K562 (cell line): ENCODE measurements around the gene SURF4. TPM values are rescaled to one million over a fixed set of nuclear protein-coding genes. Genes with fewer than 3 reads are reported as not detected.

ENCODE experiments used
- ATAC-seq: fragments of 200-7000 bp; cut with Tn5 transposase; 3 replicates; pipeline ENCODE4 v1.9.1; 2020; ENCODE audit warnings: moderate library complexity
- BruUV-seq: library from RNA; stranded (reverse); fragments of 400-500 nt; replicated peaks from 2 replicates; lab custom pipeline; 2021; lab: Mats Ljungman, UMichigan
- CTCF ChIA-PET: fragments of 300-600 bp; formaldehyde crosslinking; extraction: SDS; loops from one replicate; lab custom pipeline; 2021; ENCODE audit warnings: low intra/inter-chr PET ratio; lab: Yijun Ruan, JAX
- POLR2A ChIA-PET: fragments of 300-600, 350-650 bp; sonication (Branson Sonifier 250); formaldehyde crosslinking; extraction: SDS; loops from one replicate; lab custom pipeline; 2021; ENCODE audit warnings: antibody characterized with exemption, inconsistent platforms; lab: Yijun Ruan, JAX
- DNase-seq, 4 experiments: peaks; one replicate each; pipeline versions ENCODE4 v3.0.0 to v3.0.0-alpha.2; 2011 to 2018; ENCODE audit warnings: low spot score in 3 of 4, mixed read lengths in 3 of 4; ENCODE audit errors: extremely low read depth in 1 of 4
- FAIRE-seq: peaks from 2 replicates; lab custom pipeline; 2011; peaks lifted over from hg19 to GRCh38; lab: Jason Lieb, UNC
- H2AFZ ChIP-seq: 2 replicates; pipeline ENCODE4 v1.6.0; 2011; ENCODE audit warnings: low read depth, low read length, control low read depth, inconsistent platforms
- H3K27ac ChIP-seq: fragments of 200-600 bp; 3 replicates; pipeline ENCODE4 v1.8.0; 2011; ENCODE audit warnings: low read depth, mild to moderate bottlenecking, control low read depth, inconsistent platforms, low read length, moderate library complexity, mixed read lengths; ENCODE audit errors: extremely low read depth
- H3K27me3 ChIP-seq, 2 experiments: fragments of 300-600 bp in 1 of 2; 2 replicates in 1 of 2; 3 replicates in 1 of 2; pipeline versions ENCODE4 v1.6.0 to v1.8.0; 2011; ENCODE audit warnings: inconsistent platforms in 2 of 2, low read length in 2 of 2, mild to moderate bottlenecking in 1 of 2, mixed read lengths in 1 of 2, moderate library complexity in 1 of 2; ENCODE audit not compliant: control insufficient read depth in 2 of 2, insufficient read depth in 2 of 2
- H3K36me3 ChIP-seq: fragments of 300-600 bp; 3 replicates; pipeline ENCODE4 v1.8.0; 2011; ENCODE audit warnings: mild to moderate bottlenecking, low read length, inconsistent platforms; ENCODE audit not compliant: control insufficient read depth, insufficient read depth
- H3K4me1 ChIP-seq, 2 experiments: fragments of 200-600 bp in 1 of 2; replicated peaks in 1 of 2; 2 replicates in 1 of 2; 3 replicates in 1 of 2; pipeline versions ENCODE4 v1.5.1 to v1.8.0; 2011; ENCODE audit warnings: inconsistent platforms in 2 of 2, low read length in 2 of 2, mild to moderate bottlenecking in 1 of 2, mixed read lengths in 1 of 2, moderate library complexity in 1 of 2; ENCODE audit not compliant: control insufficient read depth in 2 of 2, insufficient read depth in 2 of 2
- H3K4me2 ChIP-seq: 2 replicates; pipeline ENCODE4 v1.6.1; 2011; ENCODE audit warnings: low read length, control low read depth, inconsistent platforms, mixed read lengths; ENCODE audit not compliant: insufficient read depth
- H3K4me3 ChIP-seq: fragments of 200-600 bp; sonication (generic), shearing (Covaris generic); 2 replicates; pipeline ENCODE4 v1.5.1; 2016; ENCODE audit warnings: control low read depth, inconsistent platforms
- H3K79me2 ChIP-seq: fragments of 200-600 bp; 3 replicates; pipeline ENCODE4 v1.8.0; 2011; ENCODE audit warnings: low read length, inconsistent platforms; ENCODE audit not compliant: control insufficient read depth, insufficient read depth
- H3K9ac ChIP-seq, 2 experiments: 2 replicates each; pipeline versions ENCODE4 v1.6.0 to v1.6.1; 2011; ENCODE audit warnings: low read depth in 2 of 2, low read length in 2 of 2, control low read depth in 1 of 2, inconsistent platforms in 1 of 2, mild to moderate bottlenecking in 1 of 2, mixed read lengths in 1 of 2; ENCODE audit not compliant: insufficient read depth in 1 of 2
- H3K9me1 ChIP-seq: one replicate; pipeline ENCODE4 v1.6.0; 2011; ENCODE audit warnings: inconsistent platforms, mild to moderate bottlenecking, low read length, moderate library complexity; ENCODE audit not compliant: control insufficient read depth, insufficient read depth
- H3K9me3 ChIP-seq: replicated peaks from 2 replicates; pipeline ENCODE4 v1.5.1; 2011; ENCODE audit warnings: low read depth, low read length, inconsistent platforms; ENCODE audit not compliant: control insufficient read depth, insufficient read depth
- H4K20me1 ChIP-seq: replicated peaks from 2 replicates; pipeline ENCODE4 v1.6.1; 2011; ENCODE audit warnings: low read length, inconsistent platforms, mixed read lengths; ENCODE audit not compliant: control insufficient read depth, insufficient read depth
- PHF21A ChIP-seq: fragments of 450-650 bp; IDR thresholded peaks from 2 replicates; pipeline ENCODE4 v1.6.1; 2017; ENCODE audit warnings: low read depth, borderline replicate concordance
- WGBS: fragments of 100-300 bp; shearing (Covaris generic); methylation state at CpG from one replicate; pipeline ENCODE4 v1.1.6; 2016; ENCODE audit warnings: low coverage, mixed read lengths; ENCODE audit not compliant: insufficient coverage; ENCODE audit errors: missing lambda C conversion rate; 5-methylcytosine and 5-hydroxymethylcytosine counted together
- in situ Hi-C: fragments of 300-500 bp; cut with MboI; formaldehyde crosslinking; loops from 4 replicates; pipeline ENCODE4 v1.15.0; 2018; ENCODE audit warnings: inconsistent platforms, mixed read lengths
- intact Hi-C: fragments of 100-400 bp; cut with micrococcal nuclease; formaldehyde crosslinking; loops from 2 replicates; pipeline ENCODE4 v1.14.2; 2022
- polyA plus RNA-seq, 8 experiments: library from polyadenylated mRNA; depleted of rRNA in 4 of 8; stranded (reverse) in 5 of 8; unstranded in 3 of 8; fragments of >200 nt; fragmentation: Nextera tagmentation in 2 of 8; fragmentation: Illumina TruSeq in 1 of 8; extraction: Ambion mirVana in 2 of 8; extraction: Trizol in 1 of 8; gene quantifications; 2 replicates each; pipeline versions ENCODE4 v1.2.1 to v1.2.3, GENCODE V29; 2011 to 2014; ENCODE audit warnings: inconsistent platforms in 1 of 8, missing spikeins in 1 of 8
- total RNA-seq, 7 experiments: library from RNA; depleted of rRNA in 6 of 7; stranded (reverse); fragments of >200 nt in 6 of 7; fragmentation: Illumina TruSeq in 2 of 7; extraction: Trizol in 2 of 7; gene quantifications; 2 replicates each; pipeline versions ENCODE4 v1.2.1 to v1.2.3, GENCODE V29; 2011 to 2021; ENCODE audit warnings: low replicate concordance in 1 of 7
- TF ChIP-seq, protein P1 (sequence below), 3 experiments: IDR thresholded peaks in 2 of 3; conservative IDR thresholded peaks in 1 of 3; 2 replicates each; pipeline ENCODE4 v1.5.1; 2011 to 2012; ENCODE audit warnings: low read length in 3 of 3, mild to moderate bottlenecking in 3 of 3, control low read depth in 2 of 3, improper control_type of control experiment in 1 of 3, inconsistent platforms in 1 of 3, low read depth in 1 of 3, mixed read lengths in 1 of 3, moderate library complexity in 1 of 3; ENCODE audit not compliant: insufficient read depth in 2 of 3

SURF4 gene
- total and polyA plus RNA-seq, 9 of the 15 experiments (the other 6 are each of a cell fraction or from before 2014, with no cell fraction given), result 8.4 to 176 (median 130) TPM

DNA sequence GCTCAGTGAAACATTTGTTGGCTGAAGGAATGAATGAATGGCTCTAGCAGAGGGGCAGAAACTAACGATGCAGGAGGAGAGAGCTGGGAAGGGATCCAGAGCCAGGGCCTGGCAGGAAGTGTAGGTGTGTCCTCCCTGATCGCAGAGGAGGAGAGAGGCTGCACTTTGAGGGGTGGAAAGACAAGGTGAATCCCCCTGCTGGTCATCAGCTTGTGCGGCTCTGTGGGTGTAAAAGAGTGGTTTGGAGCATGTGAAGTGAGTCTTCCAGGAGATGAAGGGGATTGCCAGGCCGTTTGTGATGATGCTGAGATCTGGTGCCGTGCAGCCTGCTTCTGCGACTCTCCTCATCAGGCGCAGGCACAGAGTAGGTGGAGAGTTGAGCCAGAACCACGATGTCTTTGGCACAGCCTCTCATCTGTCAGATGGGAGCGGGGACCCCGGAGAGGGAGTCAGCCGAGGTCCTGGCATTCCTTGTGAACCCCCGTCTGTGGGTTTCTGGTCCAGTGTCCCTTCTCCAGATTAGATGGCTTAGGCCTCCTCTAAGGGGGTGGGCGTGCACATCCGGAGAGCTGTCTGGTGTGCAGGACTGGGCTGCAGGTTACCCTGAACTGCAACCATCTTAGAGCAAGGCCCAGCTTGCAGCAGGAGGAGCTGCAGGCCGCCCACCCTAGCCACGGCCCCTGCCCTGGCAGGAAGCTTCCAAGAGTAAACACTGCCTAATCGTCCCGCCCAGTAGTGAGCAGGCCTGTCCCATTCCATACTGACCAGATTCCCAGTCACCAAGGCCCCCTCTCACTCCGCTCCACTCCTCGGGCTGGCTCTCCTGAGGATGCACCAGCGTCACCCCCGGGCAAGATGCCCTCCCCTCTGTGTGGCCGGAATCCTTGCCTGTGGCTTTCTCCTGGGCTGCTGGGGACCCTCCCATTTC is 46.0 kb upstream of the SURF4 start, which contains the start of gene ADAMTS13:
Gene ADAMTS13 (plus strand): TSS at position 753 of the 928 bp plus-strand sequence. CDS start 77 bp downstream, at position 830.
- FAIRE-seq (peak; percentile 80), DNase-seq (peak in 1 of 4 experiments; percentile 53), ATAC-seq (peak; percentile 19; the same call in 2 of the 3 replicates)
- no TSS peak for BruUV-seq
- intact Hi-C loops, result no loop called here
- peak within 1 kb of the TSS; percentile 63 for H2AFZ ChIP-seq
- POLR2A ChIA-PET, result interaction anchor here (0.6 to 1.0 kb wide), 2 partner anchors 10 to 318 kb away, joined by 3 read pairs; no protein-coding TSS in a partner anchor
- no peaks in the 10 kb centered on the region for H4K20me1 ChIP-seq
- H3K27ac ChIP-seq, result no peak within 1 kb of the TSS
- H3K79me2 ChIP-seq, result peaks cover 10% of the 10 kb centered on the region
- peaks cover 16 to 33% of the 10 kb centered on the region in 2 experiments; a peak in 4 of 5 replicates for H3K4me1 ChIP-seq
- H3K36me3 ChIP-seq, result no peaks in the 10 kb centered on the region
- no peak for TF ChIP-seq PHF21A
- TF ChIP-seq, protein P1, sequence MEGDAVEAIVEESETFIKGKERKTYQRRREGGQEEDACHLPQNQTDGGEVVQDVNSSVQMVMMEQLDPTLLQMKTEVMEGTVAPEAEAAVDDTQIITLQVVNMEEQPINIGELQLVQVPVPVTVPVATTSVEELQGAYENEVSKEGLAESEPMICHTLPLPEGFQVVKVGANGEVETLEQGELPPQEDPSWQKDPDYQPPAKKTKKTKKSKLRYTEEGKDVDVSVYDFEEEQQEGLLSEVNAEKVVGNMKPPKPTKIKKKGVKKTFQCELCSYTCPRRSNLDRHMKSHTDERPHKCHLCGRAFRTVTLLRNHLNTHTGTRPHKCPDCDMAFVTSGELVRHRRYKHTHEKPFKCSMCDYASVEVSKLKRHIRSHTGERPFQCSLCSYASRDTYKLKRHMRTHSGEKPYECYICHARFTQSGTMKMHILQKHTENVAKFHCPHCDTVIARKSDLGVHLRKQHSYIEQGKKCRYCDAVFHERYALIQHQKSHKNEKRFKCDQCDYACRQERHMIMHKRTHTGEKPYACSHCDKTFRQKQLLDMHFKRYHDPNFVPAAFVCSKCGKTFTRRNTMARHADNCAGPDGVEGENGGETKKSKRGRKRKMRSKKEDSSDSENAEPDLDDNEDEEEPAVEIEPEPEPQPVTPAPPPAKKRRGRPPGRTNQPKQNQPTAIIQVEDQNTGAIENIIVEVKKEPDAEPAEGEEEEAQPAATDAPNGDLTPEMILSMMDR (IDR thresholded peaks at IDR 0.05 in 2 of 3, conservative IDR thresholded peaks at IDR 0.05 in 1 of 3; ENCODE audit: insufficient read depth in 2 of 3, low read depth in 1 of 3, low read length in 3 of 3), result peak; percentile 21 to 43 (median 27); a peak in 2 of 6 replicates
- peak within 1 kb of the TSS; percentile 14 to 18; a peak in 2 of 4 replicates for H3K9ac ChIP-seq
- peaks cover 17 to 26% of the 10 kb centered on the region in 2 experiments for H3K27me3 ChIP-seq
- 58% methylated on average over 22 of the region's 23 CpGs for WGBS
- CTCF ChIA-PET, result no interaction called here
- H3K9me3 ChIP-seq, result no peaks in the 10 kb centered on the region
- H3K4me3 ChIP-seq, result no peak within 1 kb of the TSS
- in situ Hi-C loops, result no loop called here
- H3K4me2 ChIP-seq, result no peak within 1 kb of the TSS
- peaks cover 3% of the 10 kb centered on the region for H3K9me1 ChIP-seq
